SK-N-SH treated with all-trans-retinoic acid at 6 μM for 48 hours (cell line): Measurements from ENCODE around the gene TESMIN.

Experiments
- ATAC-seq: fragments of 200-7000 bp; cut with Tn5 transposase; 3 replicates; pipeline ENCODE4 v1.9.1; 2020; ENCODE audit warnings: mild to moderate bottlenecking, moderate library complexity
- ARNTL ChIP-seq: fragments of 450-650 bp; formaldehyde crosslinking; IDR thresholded peaks from 2 replicates; pipeline ENCODE4 v1.5.0; 2020; ENCODE audit warnings: low read depth, mild to moderate bottlenecking, moderate library complexity, borderline replicate concordance
- BACH2 ChIP-seq: fragments of 250-450 bp; sonication (Bioruptor Pico); IDR thresholded peaks from 2 replicates; pipeline ENCODE4 v1.9.0; 2021; ENCODE audit warnings: mild to moderate bottlenecking, borderline replicate concordance
- CSDC2 ChIP-seq: fragments of 250-450 bp; sonication (Bioruptor Pico); IDR thresholded peaks from 2 replicates; pipeline ENCODE4 v1.5.0; 2020; ENCODE audit warnings: mild to moderate bottlenecking, moderate library complexity
- ESRRG ChIP-seq: fragments of 250-450 bp; sonication (Bioruptor Pico); IDR thresholded peaks from 2 replicates; pipeline ENCODE4 v1.6.1; 2021; ENCODE audit warnings: mild to moderate bottlenecking
- GLIS3 ChIP-seq: fragments of 250-450 bp; sonication (Bioruptor Pico); IDR thresholded peaks from 2 replicates; pipeline ENCODE4 v1.5.0; 2020; ENCODE audit warnings: mild to moderate bottlenecking, moderate library complexity
- ISL1 ChIP-seq: fragments of 250-450 bp; sonication (Bioruptor Pico); IDR thresholded peaks from 2 replicates; pipeline ENCODE4 v2.1.2; 2022; ENCODE audit warnings: mild to moderate bottlenecking, moderate library complexity
- OSR1 ChIP-seq: fragments of 250-450 bp; sonication (Bioruptor Pico); IDR thresholded peaks from 2 replicates; pipeline ENCODE4 v1.8.0; 2022; ENCODE audit warnings: moderate library complexity, mild to moderate bottlenecking, inconsistent platforms
- PPARA ChIP-seq: fragments of 250-450 bp; sonication (Bioruptor Pico); IDR thresholded peaks from 2 replicates; pipeline ENCODE4 v1.5.0; 2020; ENCODE audit warnings: mild to moderate bottlenecking, borderline replicate concordance
- RARB ChIP-seq: fragments of 250-450 bp; sonication (Bioruptor Pico); IDR thresholded peaks from 2 replicates; pipeline ENCODE4 v1.8.0; 2021; ENCODE audit warnings: mild to moderate bottlenecking, moderate library complexity
- SNAI2 ChIP-seq: fragments of 250-450 bp; sonication (Bioruptor Pico); IDR thresholded peaks from 2 replicates; pipeline ENCODE4 v1.5.0; 2020; ENCODE audit warnings: mild to moderate bottlenecking, moderate library complexity
- TCF4 ChIP-seq: fragments of 250-450 bp; sonication (Bioruptor Pico); IDR thresholded peaks from 2 replicates; pipeline ENCODE4 v1.8.0; 2021; ENCODE audit warnings: mild to moderate bottlenecking, moderate library complexity, borderline replicate concordance
- TOX ChIP-seq: fragments of 250-450 bp; sonication (Bioruptor Pico); IDR thresholded peaks from 2 replicates; pipeline ENCODE4 v1.8.0; 2021; ENCODE audit warnings: mild to moderate bottlenecking, moderate library complexity, borderline replicate concordance
- ZC3H10 ChIP-seq: fragments of 250-450 bp; sonication (Bioruptor Pico); IDR thresholded peaks from 2 replicates; pipeline ENCODE4 v1.5.1; 2021; ENCODE audit warnings: mild to moderate bottlenecking, moderate library complexity
- ZFP3 ChIP-seq: fragments of 250-450 bp; sonication (Bioruptor Pico); IDR thresholded peaks from 2 replicates; pipeline ENCODE4 v1.5.0; 2020; ENCODE audit warnings: mild to moderate bottlenecking, moderate library complexity
- ZNF565 ChIP-seq: fragments of 450-650 bp; formaldehyde crosslinking; conservative IDR thresholded peaks from 2 replicates; pipeline ENCODE4 v1.5.0; 2020; ENCODE audit warnings: low read depth, mild to moderate bottlenecking, moderate library complexity
- ZNF70 ChIP-seq: fragments of 450-650 bp; formaldehyde crosslinking; IDR thresholded peaks from 2 replicates; pipeline ENCODE4 v1.5.0; 2020; ENCODE audit warnings: mild to moderate bottlenecking, moderate library complexity
- ZNF8 ChIP-seq: fragments of 450-650 bp; formaldehyde crosslinking; IDR thresholded peaks from 2 replicates; pipeline ENCODE4 v1.5.0; 2020; ENCODE audit warnings: mild to moderate bottlenecking, moderate library complexity
- TF ChIP-seq, protein P1 (sequence below): fragments of 250-450 bp; sonication (Bioruptor Pico); IDR thresholded peaks from 2 replicates; pipeline ENCODE4 v1.8.0; 2021; ENCODE audit warnings: low read depth, mild to moderate bottlenecking, moderate library complexity, borderline replicate concordance
- TF ChIP-seq, protein P2 (sequence below): fragments of 250-450 bp; sonication (Bioruptor Pico); IDR thresholded peaks from 2 replicates; pipeline ENCODE4 v1.8.0; 2020; ENCODE audit warnings: mild to moderate bottlenecking, moderate library complexity, borderline replicate concordance
- TF ChIP-seq, protein P3 (sequence below): fragments of 250-450 bp; sonication (Bioruptor Pico); IDR thresholded peaks from 2 replicates; pipeline ENCODE4 v1.5.1; 2021; ENCODE audit warnings: mild to moderate bottlenecking, moderate library complexity
- TF ChIP-seq, protein P4 (sequence below): fragments of 250-450 bp; sonication (Bioruptor Pico); IDR thresholded peaks from 2 replicates; pipeline ENCODE4 v1.5.1; 2020; ENCODE audit warnings: low read depth, mild to moderate bottlenecking, moderate library complexity
- TF ChIP-seq, protein P5 (sequence below): fragments of 250-450 bp; sonication (Bioruptor Pico); IDR thresholded peaks from 2 replicates; pipeline ENCODE4 v1.5.0; 2020; ENCODE audit warnings: mild to moderate bottlenecking, moderate library complexity

TESMIN gene

DNA sequence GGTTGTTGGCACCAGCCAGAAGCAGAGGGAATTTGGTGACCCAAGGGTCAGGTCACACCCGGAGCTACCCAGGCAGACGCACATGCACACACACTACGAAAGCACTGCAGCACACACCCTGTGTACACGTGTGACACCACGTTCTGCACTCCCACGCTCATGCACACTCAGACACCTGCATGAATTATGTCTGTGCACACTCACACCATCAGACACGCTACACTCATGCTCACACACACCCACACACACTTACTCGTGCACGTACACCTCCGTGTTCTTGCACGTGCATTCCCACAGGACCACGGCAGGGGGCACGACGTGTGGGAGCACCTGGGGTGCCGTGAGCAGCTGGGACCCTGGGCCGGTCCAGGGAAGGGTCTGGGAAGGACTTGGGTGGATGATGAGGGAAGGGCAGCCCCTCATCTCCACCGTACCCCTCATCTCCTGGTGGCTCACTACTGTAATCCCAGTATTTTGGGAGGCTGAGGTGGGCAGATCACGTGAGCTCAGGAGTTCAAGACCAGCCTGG lies 87.8 kb downstream of the TESMIN start:
- no peak for ATAC-seq
- no peak for TF ChIP-seq SNAI2
- TF ChIP-seq, protein P1, sequence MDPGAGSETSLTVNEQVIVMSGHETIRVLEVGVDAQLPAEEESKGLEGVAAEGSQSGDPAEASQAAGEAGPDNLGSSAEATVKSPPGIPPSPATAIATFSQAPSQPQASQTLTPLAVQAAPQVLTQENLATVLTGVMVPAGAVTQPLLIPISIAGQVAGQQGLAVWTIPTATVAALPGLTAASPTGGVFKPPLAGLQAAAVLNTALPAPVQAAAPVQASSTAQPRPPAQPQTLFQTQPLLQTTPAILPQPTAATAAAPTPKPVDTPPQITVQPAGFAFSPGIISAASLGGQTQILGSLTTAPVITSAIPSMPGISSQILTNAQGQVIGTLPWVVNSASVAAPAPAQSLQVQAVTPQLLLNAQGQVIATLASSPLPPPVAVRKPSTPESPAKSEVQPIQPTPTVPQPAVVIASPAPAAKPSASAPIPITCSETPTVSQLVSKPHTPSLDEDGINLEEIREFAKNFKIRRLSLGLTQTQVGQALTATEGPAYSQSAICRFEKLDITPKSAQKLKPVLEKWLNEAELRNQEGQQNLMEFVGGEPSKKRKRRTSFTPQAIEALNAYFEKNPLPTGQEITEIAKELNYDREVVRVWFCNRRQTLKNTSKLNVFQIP (CRISPR knock-in tag), result no peak
- TF ChIP-seq ARNTL (CRISPR knock-in tag), result no peak
- no peak for TF ChIP-seq BACH2 (CRISPR knock-in tag)
- no peak for TF ChIP-seq ZFP3
- TF ChIP-seq ESRRG (CRISPR knock-in tag), result no peak
- TF ChIP-seq, protein P2, sequence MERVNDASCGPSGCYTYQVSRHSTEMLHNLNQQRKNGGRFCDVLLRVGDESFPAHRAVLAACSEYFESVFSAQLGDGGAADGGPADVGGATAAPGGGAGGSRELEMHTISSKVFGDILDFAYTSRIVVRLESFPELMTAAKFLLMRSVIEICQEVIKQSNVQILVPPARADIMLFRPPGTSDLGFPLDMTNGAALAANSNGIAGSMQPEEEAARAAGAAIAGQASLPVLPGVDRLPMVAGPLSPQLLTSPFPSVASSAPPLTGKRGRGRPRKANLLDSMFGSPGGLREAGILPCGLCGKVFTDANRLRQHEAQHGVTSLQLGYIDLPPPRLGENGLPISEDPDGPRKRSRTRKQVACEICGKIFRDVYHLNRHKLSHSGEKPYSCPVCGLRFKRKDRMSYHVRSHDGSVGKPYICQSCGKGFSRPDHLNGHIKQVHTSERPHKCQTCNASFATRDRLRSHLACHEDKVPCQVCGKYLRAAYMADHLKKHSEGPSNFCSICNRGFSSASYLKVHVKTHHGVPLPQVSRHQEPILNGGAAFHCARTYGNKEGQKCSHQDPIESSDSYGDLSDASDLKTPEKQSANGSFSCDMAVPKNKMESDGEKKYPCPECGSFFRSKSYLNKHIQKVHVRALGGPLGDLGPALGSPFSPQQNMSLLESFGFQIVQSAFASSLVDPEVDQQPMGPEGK (CRISPR knock-in tag), result no peak
- no peak for TF ChIP-seq PPARA (CRISPR knock-in tag)
- TF ChIP-seq, protein P3, sequence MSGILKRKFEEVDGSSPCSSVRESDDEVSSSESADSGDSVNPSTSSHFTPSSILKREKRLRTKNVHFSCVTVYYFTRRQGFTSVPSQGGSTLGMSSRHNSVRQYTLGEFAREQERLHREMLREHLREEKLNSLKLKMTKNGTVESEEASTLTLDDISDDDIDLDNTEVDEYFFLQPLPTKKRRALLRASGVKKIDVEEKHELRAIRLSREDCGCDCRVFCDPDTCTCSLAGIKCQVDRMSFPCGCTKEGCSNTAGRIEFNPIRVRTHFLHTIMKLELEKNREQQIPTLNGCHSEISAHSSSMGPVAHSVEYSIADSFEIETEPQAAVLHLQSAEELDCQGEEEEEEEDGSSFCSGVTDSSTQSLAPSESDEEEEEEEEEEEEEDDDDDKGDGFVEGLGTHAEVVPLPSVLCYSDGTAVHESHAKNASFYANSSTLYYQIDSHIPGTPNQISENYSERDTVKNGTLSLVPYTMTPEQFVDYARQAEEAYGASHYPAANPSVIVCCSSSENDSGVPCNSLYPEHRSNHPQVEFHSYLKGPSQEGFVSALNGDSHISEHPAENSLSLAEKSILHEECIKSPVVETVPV, result no peak
- no peak for TF ChIP-seq CSDC2 (CRISPR knock-in tag)
- TF ChIP-seq, protein P4, sequence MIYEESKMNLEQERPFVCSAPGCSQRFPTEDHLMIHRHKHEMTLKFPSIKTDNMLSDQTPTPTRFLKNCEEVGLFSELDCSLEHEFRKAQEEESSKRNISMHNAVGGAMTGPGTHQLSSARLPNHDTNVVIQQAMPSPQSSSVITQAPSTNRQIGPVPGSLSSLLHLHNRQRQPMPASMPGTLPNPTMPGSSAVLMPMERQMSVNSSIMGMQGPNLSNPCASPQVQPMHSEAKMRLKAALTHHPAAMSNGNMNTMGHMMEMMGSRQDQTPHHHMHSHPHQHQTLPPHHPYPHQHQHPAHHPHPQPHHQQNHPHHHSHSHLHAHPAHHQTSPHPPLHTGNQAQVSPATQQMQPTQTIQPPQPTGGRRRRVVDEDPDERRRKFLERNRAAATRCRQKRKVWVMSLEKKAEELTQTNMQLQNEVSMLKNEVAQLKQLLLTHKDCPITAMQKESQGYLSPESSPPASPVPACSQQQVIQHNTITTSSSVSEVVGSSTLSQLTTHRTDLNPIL (CRISPR knock-in tag), result no peak
- no peak for TF ChIP-seq ZC3H10 (CRISPR knock-in tag)
- no peak for TF ChIP-seq OSR1 (CRISPR knock-in tag)
- TF ChIP-seq GLIS3, result no peak
- no peak for TF ChIP-seq ZNF565 (CRISPR knock-in tag)
- no peak for TF ChIP-seq ZNF70 (CRISPR knock-in tag)
- TF ChIP-seq TCF4 (CRISPR knock-in tag), result no peak

DNA sequence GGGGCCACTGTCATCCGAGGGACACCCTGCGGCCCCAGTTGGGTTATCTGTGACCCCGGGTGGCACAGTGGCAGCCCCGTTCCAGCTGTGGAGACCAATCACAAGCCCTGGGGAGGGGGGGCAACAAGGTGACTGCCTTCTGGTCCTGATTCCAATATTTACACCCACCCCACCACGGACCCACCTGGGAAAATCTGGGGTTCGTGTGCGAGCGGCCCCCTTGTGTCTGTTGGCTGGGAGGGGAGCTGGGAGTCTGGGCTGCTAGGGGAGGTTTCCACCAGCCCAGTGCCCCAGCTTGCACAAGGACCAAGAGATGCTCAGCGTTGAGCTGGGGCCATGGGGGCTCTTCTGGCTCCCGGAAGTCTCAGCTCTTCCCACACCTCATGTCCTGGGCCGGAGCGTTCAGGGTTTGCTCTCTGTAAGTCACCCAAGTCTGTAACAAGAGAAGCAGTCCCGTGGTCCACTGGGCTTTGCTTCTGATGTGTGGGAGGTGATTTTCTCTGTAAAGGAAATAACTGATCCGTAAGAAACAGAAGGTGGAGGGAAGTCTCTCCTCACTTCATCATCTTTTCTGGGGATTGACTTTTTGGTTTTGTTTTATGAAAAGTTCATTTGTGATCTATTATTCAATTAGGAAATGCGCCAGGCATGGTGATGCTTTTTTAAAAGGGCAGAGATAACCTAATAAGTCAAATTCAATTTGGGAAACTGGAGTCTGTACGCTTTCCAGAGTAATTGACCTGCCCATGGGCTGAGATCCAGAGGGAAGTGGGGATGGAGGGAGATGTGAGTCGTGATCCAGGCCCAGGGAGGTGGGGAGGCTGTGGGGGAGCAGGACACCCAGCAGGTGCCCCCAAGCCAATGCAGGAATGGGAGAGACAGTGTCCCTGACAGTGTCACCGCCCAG lies 89.4 kb downstream of the TESMIN start:
- peak; percentile 63 for ATAC-seq
- peak; percentile 78 for TF ChIP-seq ZNF70 (CRISPR knock-in tag)
- TF ChIP-seq, protein P3, result no peak; the same call in 1 of the 2 replicates
- no peak for TF ChIP-seq ZNF565 (CRISPR knock-in tag)
- TF ChIP-seq ARNTL (CRISPR knock-in tag), result peak; percentile 58; the same call in 1 of the 2 replicates
- TF ChIP-seq, protein P4 (CRISPR knock-in tag), result peak; percentile 28; the same call in 1 of the 2 replicates
- no peak for TF ChIP-seq BACH2 (CRISPR knock-in tag)
- no peak for TF ChIP-seq PPARA (CRISPR knock-in tag)
- TF ChIP-seq, protein P5, sequence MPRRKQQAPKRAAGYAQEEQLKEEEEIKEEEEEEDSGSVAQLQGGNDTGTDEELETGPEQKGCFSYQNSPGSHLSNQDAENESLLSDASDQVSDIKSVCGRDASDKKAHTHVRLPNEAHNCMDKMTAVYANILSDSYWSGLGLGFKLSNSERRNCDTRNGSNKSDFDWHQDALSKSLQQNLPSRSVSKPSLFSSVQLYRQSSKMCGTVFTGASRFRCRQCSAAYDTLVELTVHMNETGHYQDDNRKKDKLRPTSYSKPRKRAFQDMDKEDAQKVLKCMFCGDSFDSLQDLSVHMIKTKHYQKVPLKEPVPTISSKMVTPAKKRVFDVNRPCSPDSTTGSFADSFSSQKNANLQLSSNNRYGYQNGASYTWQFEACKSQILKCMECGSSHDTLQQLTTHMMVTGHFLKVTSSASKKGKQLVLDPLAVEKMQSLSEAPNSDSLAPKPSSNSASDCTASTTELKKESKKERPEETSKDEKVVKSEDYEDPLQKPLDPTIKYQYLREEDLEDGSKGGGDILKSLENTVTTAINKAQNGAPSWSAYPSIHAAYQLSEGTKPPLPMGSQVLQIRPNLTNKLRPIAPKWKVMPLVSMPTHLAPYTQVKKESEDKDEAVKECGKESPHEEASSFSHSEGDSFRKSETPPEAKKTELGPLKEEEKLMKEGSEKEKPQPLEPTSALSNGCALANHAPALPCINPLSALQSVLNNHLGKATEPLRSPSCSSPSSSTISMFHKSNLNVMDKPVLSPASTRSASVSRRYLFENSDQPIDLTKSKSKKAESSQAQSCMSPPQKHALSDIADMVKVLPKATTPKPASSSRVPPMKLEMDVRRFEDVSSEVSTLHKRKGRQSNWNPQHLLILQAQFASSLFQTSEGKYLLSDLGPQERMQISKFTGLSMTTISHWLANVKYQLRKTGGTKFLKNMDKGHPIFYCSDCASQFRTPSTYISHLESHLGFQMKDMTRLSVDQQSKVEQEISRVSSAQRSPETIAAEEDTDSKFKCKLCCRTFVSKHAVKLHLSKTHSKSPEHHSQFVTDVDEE, result peak; percentile 94
- TF ChIP-seq ZFP3, result no peak
- TF ChIP-seq, protein P2 (CRISPR knock-in tag), result no peak
- TF ChIP-seq OSR1 (CRISPR knock-in tag), result no peak
- peak; percentile 93 for TF ChIP-seq ISL1 (CRISPR knock-in tag)
- no peak for TF ChIP-seq ESRRG (CRISPR knock-in tag)
- TF ChIP-seq SNAI2, result 0 out of 2 replicates have a peak, but pooled peaks have one; percentile 25
- no peak for TF ChIP-seq RARB
- TF ChIP-seq ZC3H10 (CRISPR knock-in tag), result no peak
- no peak for TF ChIP-seq TOX (CRISPR knock-in tag)
- no peak for TF ChIP-seq ZNF8 (CRISPR knock-in tag)
- TF ChIP-seq GLIS3, result 0 out of 2 replicates have a peak, but pooled peaks have one; percentile 34
- TF ChIP-seq TCF4 (CRISPR knock-in tag), result peak; percentile 94
